ENCODE results near the gene SOWAHA. TPM values are rescaled to one million over a fixed set of nuclear protein-coding genes. Genes with fewer than 3 reads are reported as not detected.

The SOWAHA gene
- total and polyA plus RNA-seq, 2 of the 8 experiments (the other 6 are each of a cell fraction or from before 2014, with no cell fraction given) = 0.09 to 0.11 TPM

- TF ChIP-seq ASH2L (IDR thresholded peaks at IDR 0.05; ENCODE audit: low read length) = no peak
Observed at GRCh38 chr5:132781029-132781428, 32.1 kb upstream of the SOWAHA start (continued).
